Lung microvascular endothelial cell (primary cell): ENCODE data around the gene AGPS. TPM values are rescaled to one million over a fixed set of nuclear protein-coding genes. Genes with fewer than 3 reads are reported as not detected.
"Not testable (repeated sequence)": the region's sequence is repeated elsewhere in the genome, so short reads cannot be mapped to it uniquely, and the experiment has no call there.

Experiments used
- DNase-seq, 2 donors: peaks; one replicate each; pipeline versions ENCODE4 v3.0.0 to v3.0.0-alpha.2; 2010; ENCODE audit warnings: low read depth in 2 of 2
- total RNA-seq: library from RNA; depleted of rRNA; stranded (reverse); fragments of >200 nt; gene quantifications from 2 replicates; pipeline ENCODE4 v1.2.1, GENCODE V29; 2014

Gene AGPS
- total RNA-seq, 1 donor from 2014 or later: 46.0 TPM

DNA sequence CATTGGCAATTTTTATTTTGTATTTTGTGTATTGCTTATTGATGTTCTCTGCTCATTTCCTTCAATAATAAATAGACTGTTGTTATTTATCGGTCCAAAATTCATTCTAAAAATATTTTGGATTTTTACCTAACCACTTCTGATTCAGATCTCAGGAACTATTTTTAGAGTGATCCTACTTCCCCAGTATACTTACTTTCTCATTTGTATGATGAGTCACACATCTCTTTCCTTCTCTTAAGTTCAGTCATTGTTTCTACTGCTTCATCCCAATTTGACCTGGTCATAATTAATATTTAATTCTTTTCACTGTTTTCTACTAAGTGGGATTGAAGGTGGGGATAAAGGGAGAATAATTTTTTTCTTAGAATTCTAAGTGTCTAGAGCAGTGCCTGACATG lies 75.1 kb downstream of the AGPS start:
- peak in 1 of 2 donors; percentile 71 for DNase-seq

DNA sequence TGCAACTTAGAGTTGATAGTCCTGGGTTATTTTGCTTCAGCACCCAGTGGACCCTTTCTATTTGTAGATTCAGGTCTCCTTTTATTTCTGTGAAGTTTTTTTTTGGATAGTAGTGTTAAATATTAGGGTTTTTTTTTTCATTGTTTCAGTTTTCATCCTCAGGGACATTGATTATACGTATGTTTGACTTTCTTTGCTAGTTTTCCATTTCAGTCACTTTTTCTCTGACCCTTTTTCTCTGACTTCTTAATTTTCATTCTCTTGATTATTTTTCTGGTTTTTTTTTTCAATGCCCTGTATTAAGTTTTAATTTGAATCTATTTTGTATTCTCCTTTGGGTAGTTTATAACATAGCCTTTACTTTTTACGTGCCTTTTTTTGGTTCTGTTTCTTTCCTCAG lies 79.4 kb downstream of the AGPS start:
- DNase-seq: no peak

DNA sequence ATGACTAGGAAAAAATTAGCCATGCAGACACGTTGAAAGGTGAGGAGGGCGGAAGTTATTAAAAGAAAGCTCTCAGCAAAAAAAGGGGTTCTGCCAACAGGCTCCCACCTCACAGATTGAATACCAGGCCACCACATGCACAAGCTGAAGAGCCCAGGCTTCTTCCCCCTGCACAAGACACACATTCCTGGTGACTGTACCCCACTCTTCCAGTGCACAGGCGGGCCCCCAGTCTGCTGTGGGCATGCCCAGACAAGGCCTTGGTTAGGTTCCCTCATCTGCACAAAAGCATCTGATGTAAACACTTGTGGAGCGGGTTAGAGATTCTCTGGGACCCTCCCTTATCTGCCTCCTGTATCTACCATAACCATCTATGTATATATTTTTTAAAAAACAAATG lies 81.7 kb downstream of the AGPS start:
- DNase-seq: no peak

- DNase-seq: peak in 1 of 2 donors; percentile 69
Observed at GRCh38 chr2:177474998-177475397, 82.4 kb downstream of the AGPS start.

- no peak for DNase-seq
Observed at GRCh38 chr2:177476897-177477296, 84.3 kb downstream of the AGPS start.

DNA sequence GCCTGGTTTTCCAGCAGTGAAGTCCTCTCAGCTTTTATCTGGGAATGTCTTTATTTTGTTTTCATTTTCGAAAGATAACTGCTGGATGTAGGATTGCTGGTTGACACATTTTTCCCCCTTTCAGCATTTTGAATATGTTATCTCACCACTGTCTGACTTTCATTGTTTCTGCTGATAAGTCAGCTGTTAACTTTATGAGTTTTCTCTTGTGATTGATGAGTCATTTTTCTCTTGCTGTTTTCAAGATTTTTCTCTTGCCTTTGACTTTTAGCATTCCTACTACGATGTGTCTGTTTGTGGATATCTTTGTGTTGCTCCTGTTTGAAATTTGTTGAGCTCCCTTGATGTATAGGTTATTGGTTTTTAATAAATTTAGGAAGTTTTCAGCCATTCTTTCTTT lies 85.5 kb downstream of the AGPS start:
- DNase-seq: no peak

- DNase-seq: no peak
Observed at GRCh38 chr2:177478907-177479306, 86.3 kb downstream of the AGPS start.

GRCh38 chr2:177482195-177482594 lies 89.6 kb downstream of the AGPS start:
- no peak for DNase-seq

DNA sequence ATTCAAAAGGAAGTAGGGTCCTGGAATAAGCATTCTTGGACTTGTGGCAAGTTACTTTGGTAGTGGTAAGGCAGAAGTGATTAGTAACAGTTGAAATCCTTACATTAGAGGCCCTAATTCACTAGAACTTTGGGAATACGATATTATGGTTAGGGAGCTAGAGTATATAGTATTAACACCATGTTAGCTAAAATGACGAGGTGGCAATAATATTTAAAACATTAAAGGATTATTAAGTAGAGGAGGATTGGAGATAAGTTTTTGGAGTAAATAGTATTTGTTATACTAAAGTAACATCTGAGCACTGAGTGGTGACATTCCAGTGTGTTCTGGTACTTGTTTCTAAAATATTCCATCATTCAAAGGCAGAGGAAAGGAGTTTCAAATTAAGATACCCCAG lies 91.0 kb downstream of the AGPS start:
- no peak for DNase-seq

GRCh38 chr2:177484180-177484795 lies 91.7 kb downstream of the AGPS start:
- DNase-seq: no peak

DNA sequence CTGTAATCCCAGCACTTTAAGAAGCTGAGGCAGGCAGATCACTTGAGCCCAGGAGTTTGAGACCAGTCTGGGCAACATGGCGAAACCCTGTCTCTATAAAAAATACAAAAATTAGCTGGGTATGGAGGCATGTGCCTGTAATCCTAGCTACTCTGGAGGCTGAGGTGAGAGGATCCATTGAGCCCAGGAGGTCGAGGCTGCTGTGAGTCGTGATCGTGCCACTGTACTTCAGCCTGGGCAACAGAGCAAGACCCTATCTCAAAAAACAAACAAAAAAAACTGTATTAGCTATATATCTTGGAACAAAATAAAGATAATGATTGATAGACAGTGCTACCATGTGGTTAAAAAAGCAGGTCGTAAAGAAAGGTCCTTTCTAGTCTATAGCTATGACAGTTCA lies 93.1 kb downstream of the AGPS start:
- not testable (repeated sequence) for DNase-seq

DNA sequence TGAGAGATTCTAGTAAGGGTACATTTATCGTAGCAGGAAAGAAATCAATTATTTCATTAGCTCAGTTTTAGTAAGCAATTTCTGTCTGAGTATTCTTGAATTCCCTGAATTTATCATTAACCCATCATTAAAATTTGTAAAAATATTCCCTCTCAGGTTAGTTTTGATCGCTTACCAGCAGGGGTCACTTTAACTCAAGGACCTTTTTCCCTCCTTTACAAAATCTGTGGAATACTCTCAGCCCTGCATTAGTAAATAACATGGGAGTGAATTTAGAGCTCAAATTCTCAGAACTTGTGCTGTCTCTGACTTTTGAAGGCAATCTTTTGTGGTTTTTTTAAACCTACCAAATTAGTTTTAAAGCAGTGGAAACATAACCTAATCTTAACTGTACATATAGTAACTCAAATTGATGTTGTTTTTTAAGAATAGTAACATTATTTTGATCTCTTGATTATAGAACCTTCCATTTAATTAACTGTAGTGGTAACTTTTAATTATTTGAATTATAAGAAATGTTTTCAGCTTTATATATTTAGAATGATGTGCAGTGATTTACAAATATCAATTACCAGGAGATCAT lies 97.2 kb downstream of the AGPS start:
- peak; percentile 48 to 73 for DNase-seq

DNA sequence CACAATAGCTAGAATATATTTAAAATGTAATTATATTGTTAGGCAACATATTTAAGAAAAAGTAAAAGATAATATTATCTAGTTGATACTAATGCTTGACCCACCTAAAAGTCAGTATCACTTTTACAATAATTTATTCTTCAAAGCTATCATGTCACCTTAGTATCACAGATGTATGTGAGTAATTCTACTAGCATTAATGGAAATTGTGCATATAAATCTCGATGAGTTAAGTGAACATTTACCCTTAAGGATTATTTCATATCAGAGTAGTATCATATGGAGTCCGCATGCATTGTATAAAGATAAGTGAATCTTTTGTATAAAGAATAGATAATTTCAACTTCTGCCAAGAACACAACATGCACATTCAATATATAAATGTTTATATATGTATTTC lies 103.4 kb downstream of the AGPS start:
- no peak for DNase-seq

DNA sequence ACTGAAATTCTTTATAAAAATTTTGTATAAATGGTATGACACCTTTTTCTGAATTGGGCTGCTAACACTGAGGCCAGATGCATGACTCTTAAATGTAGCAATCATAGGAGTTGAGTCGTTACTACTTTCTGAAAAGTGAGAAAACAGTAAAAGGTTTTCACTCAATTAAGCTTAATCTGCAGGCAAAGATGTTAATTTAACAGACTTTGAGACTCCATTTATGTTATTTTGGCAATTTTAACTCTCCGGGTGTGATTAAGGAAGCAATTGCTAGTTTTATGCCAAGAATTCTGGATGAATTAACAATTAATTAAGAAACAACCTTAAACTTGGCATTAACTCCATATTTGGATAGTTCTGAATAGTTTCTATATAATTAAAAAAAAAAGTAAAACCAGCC lies 104.3 kb downstream of the AGPS start:
- DNase-seq: no peak

DNA sequence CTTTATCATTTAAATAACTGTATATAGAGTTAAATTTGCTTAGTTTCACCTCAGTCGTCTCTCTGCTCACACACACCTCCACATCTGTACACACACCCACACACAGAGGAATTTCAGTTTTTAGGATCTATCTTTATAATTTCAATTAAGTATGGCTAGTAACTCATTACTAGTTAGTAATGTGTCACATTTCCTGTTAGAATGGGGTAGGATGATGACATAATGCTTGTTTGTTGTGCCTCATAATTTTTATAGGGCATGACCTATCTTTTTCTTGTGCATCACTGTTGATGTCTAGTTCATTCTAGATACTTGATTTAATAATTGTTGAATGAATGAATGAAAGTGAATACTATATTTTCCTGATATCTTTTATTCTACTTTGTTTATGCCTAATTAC lies 108.6 kb downstream of the AGPS start:
- peak in 1 of 2 donors; percentile 22 for DNase-seq

DNA sequence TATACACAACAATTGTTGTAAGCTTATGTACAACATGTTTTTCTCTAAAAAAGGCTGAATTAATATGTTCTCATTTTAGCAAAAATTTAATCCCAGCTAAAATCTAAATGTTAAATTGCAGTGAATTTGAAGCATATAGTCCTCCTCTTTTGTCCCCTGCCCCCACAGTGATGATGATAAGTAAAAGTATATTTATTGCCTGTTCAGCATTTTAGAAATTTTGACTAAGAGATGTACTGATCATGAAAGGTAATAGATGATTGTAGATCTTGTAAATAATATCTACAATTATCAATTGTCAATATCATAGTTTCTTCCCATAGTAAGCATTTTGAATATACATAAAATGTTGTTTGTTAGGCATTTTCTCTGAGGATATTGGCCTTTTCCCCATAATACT lies 113.9 kb downstream of the AGPS start:
- DNase-seq: no peak

GRCh38 chr2:177506998-177507397 lies 114.4 kb downstream of the AGPS start:
- no peak for DNase-seq

GRCh38 chr2:177516824-177517544 lies 124.4 kb downstream of the AGPS start:
- no peak for DNase-seq

DNA sequence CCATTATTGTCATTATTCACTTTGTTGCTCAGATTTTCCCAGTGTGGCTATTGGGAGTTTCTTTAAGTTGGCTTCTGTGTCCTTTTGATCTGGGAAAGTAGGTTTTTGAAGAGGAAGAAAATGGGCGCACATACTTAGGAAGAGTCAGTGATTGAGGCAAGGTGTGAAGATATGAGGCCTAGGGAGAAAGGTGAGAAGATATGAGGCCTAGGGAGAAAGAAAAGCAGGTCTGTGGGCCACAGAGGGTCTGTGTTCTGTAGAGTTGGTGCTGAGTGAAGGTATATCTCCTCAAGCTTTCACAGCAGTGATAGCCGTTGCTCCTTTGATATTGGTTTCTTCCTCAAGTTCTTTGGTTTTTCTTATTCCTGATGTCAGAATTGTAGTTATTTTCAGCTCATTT lies 126.2 kb downstream of the AGPS start:
- no peak for DNase-seq

DNA sequence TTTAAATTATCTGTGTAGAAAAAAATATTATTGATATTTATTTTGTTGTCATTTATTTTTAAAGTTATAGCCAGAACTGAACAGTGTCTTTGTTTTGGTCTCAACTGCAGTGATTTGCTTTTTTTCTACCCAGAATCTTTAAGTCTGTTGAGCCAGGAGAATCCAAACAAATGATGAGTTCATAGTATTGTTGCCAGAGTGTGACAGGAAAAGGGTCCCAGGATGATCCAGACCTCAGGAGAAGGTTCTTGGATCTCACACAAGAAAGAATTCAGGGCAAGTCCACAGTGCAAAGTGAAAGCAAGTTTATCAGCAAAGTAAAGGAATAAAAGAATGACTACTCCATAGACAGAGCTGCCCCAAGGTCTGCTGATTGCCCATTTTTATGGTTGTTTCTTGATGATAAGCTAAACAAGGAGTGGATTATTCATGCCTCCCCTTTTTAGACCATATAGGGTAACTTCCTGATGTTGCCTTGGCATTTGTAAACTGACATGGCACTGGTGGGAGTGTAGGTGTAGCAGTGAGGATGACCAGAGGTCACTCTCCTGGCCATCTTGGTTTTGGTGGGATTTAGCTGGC lies 127.1 kb downstream of the AGPS start:
- DNase-seq: peak in 1 of 2 donors; percentile 1

- no peak for DNase-seq
Observed at GRCh38 chr2:177520324-177520723, 127.8 kb downstream of the AGPS start.

- no peak for DNase-seq
Observed at GRCh38 chr2:177523781-177524180, 131.2 kb downstream of the AGPS start.
